ENCODE data around the gene ABCA2.

GRCh38 chr9:137021979-137022661, 5.9 kb downstream of the ABCA2 start:
- no peak for TF ChIP-seq PATZ1 (CRISPR knock-in tag; IDR thresholded peaks at IDR 0.05; ENCODE audit: borderline replicate concordance)
- TF ChIP-seq PPARA (CRISPR knock-in tag; IDR thresholded peaks at IDR 0.05; ENCODE audit: borderline replicate concordance), result no peak
- no peak for TF ChIP-seq RARB (CRISPR knock-in tag; IDR thresholded peaks at IDR 0.05)
- TF ChIP-seq GLIS3 (CRISPR knock-in tag; IDR thresholded peaks at IDR 0.05), result no peak
- TF ChIP-seq TCF4 (CRISPR knock-in tag; IDR thresholded peaks at IDR 0.05; ENCODE audit: borderline replicate concordance), result no peak
- TF ChIP-seq OSR1 (CRISPR knock-in tag; IDR thresholded peaks at IDR 0.05), result no peak
- no peak for TF ChIP-seq ZFP30 (CRISPR knock-in tag; IDR thresholded peaks at IDR 0.05)
- no peak for TF ChIP-seq ISL1 (CRISPR knock-in tag; IDR thresholded peaks at IDR 0.05)
- TF ChIP-seq CREB5 (CRISPR knock-in tag; IDR thresholded peaks at IDR 0.05; ENCODE audit: low read depth), result no peak
- TF ChIP-seq ARNTL (CRISPR knock-in tag; IDR thresholded peaks at IDR 0.05; ENCODE audit: borderline replicate concordance, low read depth), result no peak
- no peak for TF ChIP-seq ZNF8 (CRISPR knock-in tag; IDR thresholded peaks at IDR 0.05)
- TF ChIP-seq BACH2 (CRISPR knock-in tag; IDR thresholded peaks at IDR 0.05; ENCODE audit: borderline replicate concordance), result no peak

All from SK-N-SH treated with all-trans-retinoic acid at 6 μM for 48 hours (cell line).